SK-N-SH (cell line): ENCODE results near the gene AARS2. TPM values are rescaled to one million over a fixed set of nuclear protein-coding genes. Genes with fewer than 3 reads are reported as not detected.

Experiments used
- CTCF ChIA-PET: fragments of 300-600, 350-600 bp; formaldehyde crosslinking; extraction: SDS; loops from one replicate; lab custom pipeline; 2021; lab: Yijun Ruan, JAX
- POLR2A ChIA-PET: fragments of 350-600 bp; sonication (Branson Sonifier 250); formaldehyde crosslinking; extraction: SDS; loops from one replicate; lab custom pipeline; 2020; ENCODE audit warnings: antibody characterized with exemption, inconsistent platforms; lab: Yijun Ruan, JAX
- DNase-seq: peaks from one replicate; pipeline ENCODE4 v3.0.0; 2012
- H2AFZ ChIP-seq: fragments of 200-600 bp; sonication (generic); 2 replicates; pipeline ENCODE4 v1.8.1; 2016; ENCODE audit warnings: antibody characterized with exemption, mild to moderate bottlenecking, low read depth
- H3F3A ChIP-seq: fragments of 200-600 bp; sonication (generic); replicated peaks from 2 replicates; pipeline ENCODE3; 2016; ENCODE audit warnings: antibody characterized with exemption, mild to moderate bottlenecking; ENCODE audit not compliant: insufficient read depth
- H3K27ac ChIP-seq, 2 experiments: fragments of 200-500 bp in 1 of 2; fragments of 200-600 bp in 1 of 2; sonication (Bioruptor generic) in 1 of 2; sonication (generic), shearing (Covaris generic) in 1 of 2; 2 replicates each; pipeline versions ENCODE4 v1.5.1 to v1.6.1; 2014 to 2016; ENCODE audit warnings: low read depth in 2 of 2, inconsistent platforms in 1 of 2, low read length in 1 of 2, mild to moderate bottlenecking in 1 of 2, mixed read lengths in 1 of 2
- H3K27me3 ChIP-seq: fragments of 200-600 bp; sonication (generic), shearing (Covaris generic); 2 replicates; pipeline ENCODE4 v1.6.1; 2016; ENCODE audit warnings: mixed run types; ENCODE audit not compliant: insufficient read depth
- H3K36me3 ChIP-seq, 2 experiments: fragments of 200-500 bp in 1 of 2; fragments of 200-600 bp in 1 of 2; sonication (Bioruptor generic) in 1 of 2; sonication (generic) in 1 of 2; replicated peaks in 1 of 2; 2 replicates each; pipeline versions ENCODE3 to v1.5.1; 2014 to 2016; ENCODE audit warnings: low read length in 1 of 2, mild to moderate bottlenecking in 1 of 2; ENCODE audit not compliant: insufficient read depth in 2 of 2, control insufficient read depth in 1 of 2
- H3K4me1 ChIP-seq, 2 experiments: fragments of 200-500 bp in 1 of 2; fragments of 200-600 bp in 1 of 2; sonication (Bioruptor generic) in 1 of 2; sonication (generic), shearing (Covaris generic) in 1 of 2; 2 replicates each; pipeline versions ENCODE4 v1.5.1 to v1.6.1; 2014 to 2016; ENCODE audit warnings: low read depth in 1 of 2, low read length in 1 of 2, mixed run types in 1 of 2; ENCODE audit not compliant: insufficient read depth in 2 of 2, control insufficient read depth in 1 of 2
- H3K4me2 ChIP-seq: fragments of 200-600 bp; sonication (generic), shearing (Covaris generic); 2 replicates; pipeline ENCODE4 v1.6.1; 2017; ENCODE audit warnings: mixed run types
- H3K4me3 ChIP-seq, 2 experiments: fragments of 200-500 bp in 1 of 2; fragments of 200-600 bp in 1 of 2; sonication (Bioruptor generic) in 1 of 2; sonication (generic), shearing (Covaris generic) in 1 of 2; 2 replicates each; pipeline versions ENCODE4 v1.5.1 to v1.8.1; 2014 to 2016; ENCODE audit warnings: low read depth in 2 of 2, inconsistent platforms in 1 of 2, low read length in 1 of 2, mild to moderate bottlenecking in 1 of 2, mixed read lengths in 1 of 2, moderate library complexity in 1 of 2
- H3K79me2 ChIP-seq: fragments of 200-600 bp; sonication (generic); 2 replicates; pipeline ENCODE4 v1.8.1; 2017; ENCODE audit warnings: mild to moderate bottlenecking; ENCODE audit not compliant: insufficient read depth
- H3K9ac ChIP-seq: fragments of 200-600 bp; sonication (generic); 2 replicates; pipeline ENCODE4 v1.6.1; 2017; ENCODE audit warnings: mixed run types
- H3K9me2 ChIP-seq: fragments of 200-600 bp; sonication (generic); 2 replicates; pipeline ENCODE4 v1.6.1; 2017; ENCODE audit warnings: mixed run types
- H3K9me3 ChIP-seq: fragments of 200-600 bp; sonication (generic); 2 replicates; pipeline ENCODE4 v1.6.1; 2017; ENCODE audit warnings: mixed run types, mild to moderate bottlenecking, moderate library complexity
- H4K20me1 ChIP-seq: fragments of 200-600 bp; sonication (generic); 2 replicates; pipeline ENCODE4 v1.6.1; 2017; ENCODE audit warnings: mild to moderate bottlenecking, mixed run types; ENCODE audit not compliant: insufficient read depth
- CHD2 ChIP-seq: fragments of 150-350 bp; IDR thresholded peaks from 2 replicates; pipeline ENCODE4 v1.6.1; 2018; ENCODE audit warnings: low read length; ENCODE audit not compliant: partially characterized antibody
- CTCF ChIP-seq: fragments of 200-600 bp; sonication (generic); IDR thresholded peaks from 2 replicates; pipeline ENCODE4 v1.6.1; 2017; ENCODE audit warnings: antibody characterized with exemption, mild to moderate bottlenecking, moderate library complexity
- ELF1 ChIP-seq: IDR thresholded peaks from 2 replicates; pipeline ENCODE4 v1.4.0; 2012
- GATA2 ChIP-seq: sonication (generic); formaldehyde crosslinking; IDR thresholded peaks from 2 replicates; pipeline ENCODE4 v1.5.0; 2020; ENCODE audit warnings: mild to moderate bottlenecking, missing genetic modification reagents
- MEF2A ChIP-seq: IDR thresholded peaks from 2 replicates; pipeline ENCODE4 v1.4.0; 2012; ENCODE audit warnings: low read depth, borderline replicate concordance
- MXI1 ChIP-seq: IDR thresholded peaks from 2 replicates; pipeline ENCODE4 v1.6.1; 2012; ENCODE audit warnings: mild to moderate bottlenecking, low read depth, low read length, improper control_type of control experiment
- NRF1 ChIP-seq: IDR thresholded peaks from 2 replicates; pipeline ENCODE4 v1.6.1; 2012; ENCODE audit warnings: low read depth, mild to moderate bottlenecking, low read length
- POLR2AphosphoS5 ChIP-seq: IDR thresholded peaks from 2 replicates; pipeline ENCODE4 v1.6.1; 2012; ENCODE audit warnings: low read depth, low read length
- RCOR1 ChIP-seq: fragments of 150-350 bp; IDR thresholded peaks from 2 replicates; pipeline ENCODE4 v1.6.1; 2017; ENCODE audit warnings: antibody characterized with exemption, low read length
- RFX5 ChIP-seq: IDR thresholded peaks from 2 replicates; pipeline ENCODE4 v1.6.1; 2012; ENCODE audit warnings: mild to moderate bottlenecking, improper control_type of control experiment, low read length
- SIN3A ChIP-seq: IDR thresholded peaks from 2 replicates; pipeline ENCODE4 v1.6.1; 2012; ENCODE audit warnings: low read depth, mild to moderate bottlenecking, low read length, moderate library complexity, borderline replicate concordance
- SMC3 ChIP-seq: IDR thresholded peaks from 2 replicates; pipeline ENCODE4 v1.6.1; 2012; ENCODE audit warnings: low read depth, low read length, improper control_type of control experiment
- TCF12 ChIP-seq: IDR thresholded peaks from 2 replicates; pipeline ENCODE4 v1.4.0; 2012
- TEAD4 ChIP-seq: IDR thresholded peaks from 2 replicates; pipeline ENCODE4 v1.4.0; 2012; ENCODE audit warnings: mild to moderate bottlenecking, borderline replicate concordance; ENCODE audit not compliant: insufficient read depth
- USF2 ChIP-seq: fragments of 150-350 bp; IDR thresholded peaks from 2 replicates; pipeline ENCODE4 v1.6.1; 2017; ENCODE audit warnings: antibody characterized with exemption, low read length, low read depth, borderline replicate concordance
- YY1 ChIP-seq: IDR thresholded peaks from 2 replicates; pipeline ENCODE4 v1.4.0; 2012; ENCODE audit warnings: low read depth, mild to moderate bottlenecking
- WGBS: methylation state at CpG from one replicate; pipeline ENCODE4 v1.1.6; 2017; ENCODE audit warnings: low lambda C conversion rate; 5-methylcytosine and 5-hydroxymethylcytosine counted together
- polyA plus RNA-seq, 3 experiments: library from polyadenylated mRNA; depleted of rRNA; stranded (reverse); fragments of >200 nt; gene quantifications; 2 replicates each; pipeline ENCODE4 v1.2.3, GENCODE V29; 2012
- TF ChIP-seq, protein P1 (sequence below): fragments of 150-350 bp; IDR thresholded peaks from 2 replicates; pipeline ENCODE4 v1.6.1; 2016; ENCODE audit warnings: mild to moderate bottlenecking, low read depth, low read length
- TF ChIP-seq, protein P2 (sequence below): IDR thresholded peaks from 2 replicates; pipeline ENCODE4 v1.4.0; 2012; ENCODE audit warnings: low read depth, borderline replicate concordance
- TF ChIP-seq, protein P3 (sequence below): IDR thresholded peaks from 2 replicates; pipeline ENCODE4; 2012

The AARS2 gene
- polyA plus RNA-seq, 1 of the 3 experiments (the other 2 are of a cell fraction) = 9.5 TPM

DNA sequence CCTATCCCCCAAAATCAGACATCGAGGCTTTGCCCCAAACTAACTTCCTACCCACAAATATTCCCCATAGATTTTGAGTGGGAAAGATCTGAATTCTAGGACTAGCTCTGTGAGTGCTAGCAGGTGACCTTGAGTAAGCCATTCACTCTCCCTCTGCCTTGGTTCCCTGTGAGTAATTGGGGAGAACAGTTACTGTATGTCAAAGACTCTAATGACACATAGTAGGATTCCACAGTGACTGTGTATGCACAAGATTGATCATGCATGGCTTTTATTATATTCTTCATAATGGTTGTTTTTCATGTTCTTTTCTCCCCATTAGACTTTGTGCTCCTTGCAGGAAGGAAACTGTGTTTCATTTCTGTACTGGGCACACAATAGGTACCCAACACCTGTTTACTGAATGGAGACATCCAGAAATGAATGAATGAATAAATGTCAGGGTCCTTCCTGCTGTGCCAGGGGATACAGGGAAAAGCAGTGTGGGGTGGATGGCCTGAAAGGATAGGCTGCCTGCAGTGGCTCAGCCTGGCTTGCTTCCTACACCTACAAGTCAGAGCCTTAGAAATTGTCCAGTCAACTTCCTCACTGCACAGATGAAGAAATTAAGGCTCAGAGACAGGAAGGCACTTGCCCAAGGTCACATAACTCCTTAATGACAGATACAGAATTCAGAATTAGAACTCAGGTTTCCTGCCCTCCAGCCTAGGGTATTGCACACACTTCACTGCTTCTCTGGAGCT, 43.8 kb downstream of the AARS2 start:
- H2AFZ ChIP-seq = no peak overlapping the region
- 44% methylated on average over 1 of the region's 1 CpG for WGBS
- H3K4me2 ChIP-seq = no peak overlapping the region
- H3K9me3 ChIP-seq = no peaks in the 10 kb centered on the region
- DNase-seq = no peak
- H3K79me2 ChIP-seq = peaks cover 5% of the 10 kb centered on the region; the same call in 1 of the 2 replicates
- H3K4me1 ChIP-seq = peaks cover 3 to 25% of the 10 kb centered on the region in 2 experiments; a peak in 1 of 4 replicates
- H3K4me3 ChIP-seq = no peak overlapping the region; a peak in 1 of 4 replicates
- no peaks in the 10 kb centered on the region for H3K36me3 ChIP-seq
- H4K20me1 ChIP-seq = no peaks in the 10 kb centered on the region
- H3K9me2 ChIP-seq = no peaks in the 10 kb centered on the region
- TF ChIP-seq, protein P1, sequence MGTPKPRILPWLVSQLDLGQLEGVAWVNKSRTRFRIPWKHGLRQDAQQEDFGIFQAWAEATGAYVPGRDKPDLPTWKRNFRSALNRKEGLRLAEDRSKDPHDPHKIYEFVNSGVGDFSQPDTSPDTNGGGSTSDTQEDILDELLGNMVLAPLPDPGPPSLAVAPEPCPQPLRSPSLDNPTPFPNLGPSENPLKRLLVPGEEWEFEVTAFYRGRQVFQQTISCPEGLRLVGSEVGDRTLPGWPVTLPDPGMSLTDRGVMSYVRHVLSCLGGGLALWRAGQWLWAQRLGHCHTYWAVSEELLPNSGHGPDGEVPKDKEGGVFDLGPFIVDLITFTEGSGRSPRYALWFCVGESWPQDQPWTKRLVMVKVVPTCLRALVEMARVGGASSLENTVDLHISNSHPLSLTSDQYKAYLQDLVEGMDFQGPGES = no peak
- TF ChIP-seq, protein P2, sequence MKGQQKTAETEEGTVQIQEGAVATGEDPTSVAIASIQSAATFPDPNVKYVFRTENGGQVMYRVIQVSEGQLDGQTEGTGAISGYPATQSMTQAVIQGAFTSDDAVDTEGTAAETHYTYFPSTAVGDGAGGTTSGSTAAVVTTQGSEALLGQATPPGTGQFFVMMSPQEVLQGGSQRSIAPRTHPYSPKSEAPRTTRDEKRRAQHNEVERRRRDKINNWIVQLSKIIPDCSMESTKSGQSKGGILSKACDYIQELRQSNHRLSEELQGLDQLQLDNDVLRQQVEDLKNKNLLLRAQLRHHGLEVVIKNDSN = no peak
- TF ChIP-seq POLR2AphosphoS5 (no peak), MEF2A (no peak), NRF1 (no peak), RFX5 (no peak), SIN3A (no peak), ELF1 (no peak), MXI1 (no peak), GATA2 (CRISPR knock-in tag) (no peak), RCOR1 (no peak), TEAD4 (no peak)
- peaks cover 36% of the 10 kb centered on the region for H3K27me3 ChIP-seq
- no peak overlapping the region for H3K9ac ChIP-seq
- H3K27ac ChIP-seq = no peak overlapping the region
- CTCF ChIA-PET = interaction anchor here (1.2 to 9.1 kb wide), 17 partner anchors 13 to 201 kb away, joined by 3 to 238 read pairs (median 12); partner anchors contain the start of genes AARS2, HSP90AB1, SLC35B2 and SPATS1
- H3F3A ChIP-seq = peaks cover 11% of the 10 kb centered on the region
- POLR2A ChIA-PET = interaction anchor here (0.7 to 2.3 kb wide), 6 partner anchors 12 to 73 kb away, joined by 3 to 10 read pairs (median 8); partner anchors contain the start of genes HSP90AB1, SLC35B2 and SPATS1

DNA sequence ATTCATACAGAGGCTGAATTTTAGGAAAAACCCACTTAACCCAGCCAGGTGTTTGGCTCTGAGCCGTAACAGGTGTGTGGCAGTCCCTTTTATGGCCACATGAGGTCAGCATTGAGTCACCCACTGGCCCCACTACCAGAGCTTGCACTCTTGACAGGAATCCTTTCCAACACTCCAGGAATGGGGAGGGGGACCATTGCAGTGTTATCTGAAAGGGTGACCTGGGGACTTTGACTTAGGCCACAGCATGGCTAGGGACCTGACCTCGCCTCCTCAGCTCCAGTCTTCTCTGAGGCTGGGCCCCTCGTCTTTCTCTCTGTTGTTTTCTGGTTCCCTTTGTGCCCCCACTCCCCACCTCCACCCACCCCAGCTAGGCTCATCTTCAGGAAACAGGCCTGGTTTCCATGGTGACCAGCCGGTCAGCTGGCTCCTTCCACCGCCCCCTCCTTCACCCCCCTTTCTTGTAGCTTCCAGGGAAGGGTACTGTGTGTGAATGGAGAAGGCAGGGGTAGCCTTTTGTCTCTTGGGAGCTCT, 45.0 kb downstream of the AARS2 start:
- peak overlapping the region in 1 of 2 experiments; percentile 28; a peak in 1 of 4 replicates for H3K4me3 ChIP-seq
- no peak overlapping the region for H2AFZ ChIP-seq
- peaks cover 15 to 37% of the 10 kb centered on the region in 2 experiments; a peak in 2 of 4 replicates for H3K4me1 ChIP-seq
- no peaks in the 10 kb centered on the region for H3K9me3 ChIP-seq
- no peak overlapping the region for H3K9ac ChIP-seq
- DNase-seq = peak; percentile 75
- no peaks in the 10 kb centered on the region for H3K9me2 ChIP-seq
- no peak overlapping the region for H3K27ac ChIP-seq
- WGBS = 21% methylated on average over 5 of the region's 5 CpGs
- no peak overlapping the region for H3K4me2 ChIP-seq
- peaks cover 11% of the 10 kb centered on the region for H3F3A ChIP-seq
- H3K27me3 ChIP-seq = peaks cover 36% of the 10 kb centered on the region
- ChIA-PET CTCF (interaction anchor here (0.5 to 9.1 kb wide), 38 partner anchors 10 to 226 kb away, joined by 3 to 238 read pairs (median 4); partner anchors contain the start of genes AARS2, HSP90AB1, SLC29A1 and SLC35B2), POLR2A (interaction anchor here (0.6 to 1.4 kb wide), 6 partner anchors 11 to 119 kb away, joined by 3 to 9 read pairs (median 4); partner anchors contain the start of genes CDC5L and SLC35B2)
- H3K36me3 ChIP-seq = no peaks in the 10 kb centered on the region
- peaks cover 14% of the 10 kb centered on the region; the same call in 1 of the 2 replicates for H3K79me2 ChIP-seq
- no peaks in the 10 kb centered on the region for H4K20me1 ChIP-seq
- TF ChIP-seq USF2 = no peak
- peak; percentile 26 for TF ChIP-seq CHD2
- no peak for TF ChIP-seq YY1
- peak; percentile 98 for TF ChIP-seq CTCF
- TF ChIP-seq POLR2AphosphoS5 = no peak
- no peak for TF ChIP-seq MXI1
- TF ChIP-seq TCF12 = peak; percentile 8; the same call in 1 of the 2 replicates
- TF ChIP-seq, protein P3, sequence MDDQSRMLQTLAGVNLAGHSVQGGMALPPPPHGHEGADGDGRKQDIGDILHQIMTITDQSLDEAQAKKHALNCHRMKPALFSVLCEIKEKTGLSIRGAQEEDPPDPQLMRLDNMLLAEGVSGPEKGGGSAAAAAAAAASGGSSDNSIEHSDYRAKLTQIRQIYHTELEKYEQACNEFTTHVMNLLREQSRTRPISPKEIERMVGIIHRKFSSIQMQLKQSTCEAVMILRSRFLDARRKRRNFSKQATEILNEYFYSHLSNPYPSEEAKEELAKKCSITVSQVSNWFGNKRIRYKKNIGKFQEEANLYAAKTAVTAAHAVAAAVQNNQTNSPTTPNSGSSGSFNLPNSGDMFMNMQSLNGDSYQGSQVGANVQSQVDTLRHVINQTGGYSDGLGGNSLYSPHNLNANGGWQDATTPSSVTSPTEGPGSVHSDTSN = no peak
- TF ChIP-seq SMC3 = peak; percentile 90
- no peak for TF ChIP-seq TEAD4
- no peak for TF ChIP-seq GATA2 (CRISPR knock-in tag)
- no peak for TF ChIP-seq MEF2A
